Measurements from ENCODE around the gene HTR2B.
"Not testable (repeated sequence)": the region's sequence is repeated elsewhere in the genome, so short reads cannot be mapped to it uniquely, and the experiment has no call there.

The HTR2B gene

DNA sequence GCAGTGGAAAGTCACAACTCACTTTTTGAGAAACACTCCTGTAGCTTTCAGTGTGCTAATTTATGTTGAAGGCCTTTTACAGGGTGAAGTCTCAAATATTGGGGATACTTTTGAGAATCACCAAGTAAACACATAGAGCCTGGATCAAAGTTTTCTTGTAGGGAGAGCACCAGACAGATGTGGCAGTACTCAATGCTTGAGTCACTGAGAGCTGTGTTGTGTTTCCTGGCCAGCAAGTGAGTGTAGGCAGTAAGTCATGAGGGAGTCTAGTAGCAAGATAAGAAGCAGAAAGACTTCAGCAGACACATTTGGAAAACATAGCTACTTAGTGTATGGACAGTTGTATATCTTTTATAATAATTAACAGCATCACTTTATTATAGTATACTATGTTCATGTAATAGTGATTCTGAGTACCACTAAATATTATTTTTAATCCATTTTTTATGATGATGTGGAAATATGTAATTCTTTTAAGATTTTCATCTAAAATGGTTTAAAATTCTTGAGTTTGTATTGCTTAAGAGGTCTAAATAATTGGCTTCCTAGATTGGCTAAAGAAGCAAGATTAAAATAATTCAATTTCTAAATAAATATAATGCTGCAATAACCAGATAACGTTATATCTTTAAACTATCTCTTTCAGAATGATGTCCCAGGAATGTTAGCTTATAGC, 55.3 kb downstream of the HTR2B start:
- no peak for DNase-seq

DNA sequence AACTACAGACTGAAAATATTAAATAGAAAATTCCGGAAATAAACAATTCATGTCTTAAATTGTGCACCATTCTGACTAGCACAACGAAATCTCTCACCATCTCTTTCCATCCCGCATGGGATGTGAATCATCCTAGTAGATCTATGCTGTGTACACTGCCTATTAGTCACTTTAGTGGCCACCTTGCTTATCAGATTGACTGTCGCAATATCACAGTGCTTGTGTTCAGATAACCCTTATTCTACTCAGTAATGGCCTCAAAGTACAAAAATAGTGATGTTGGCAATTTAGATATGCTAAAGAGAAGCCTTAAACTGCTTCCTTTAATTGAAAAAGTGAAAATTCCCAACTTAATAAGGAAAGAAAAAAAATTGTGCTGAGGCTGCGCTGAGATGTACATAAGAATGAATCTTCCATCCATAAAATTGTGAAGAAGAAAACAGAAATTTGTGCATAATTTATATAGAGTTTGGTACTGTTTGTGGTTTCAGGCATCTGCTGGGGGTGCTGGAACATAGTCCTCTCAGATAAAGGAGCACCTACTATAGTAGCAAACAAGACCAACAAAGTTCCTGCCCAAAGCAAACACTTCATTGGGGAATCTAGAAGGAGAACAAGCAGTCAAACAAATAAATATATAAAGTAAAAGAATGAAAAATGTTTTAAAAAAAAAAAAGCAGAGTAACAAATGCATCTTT, 56.2 kb downstream of the HTR2B start:
- no peak for DNase-seq

DNA sequence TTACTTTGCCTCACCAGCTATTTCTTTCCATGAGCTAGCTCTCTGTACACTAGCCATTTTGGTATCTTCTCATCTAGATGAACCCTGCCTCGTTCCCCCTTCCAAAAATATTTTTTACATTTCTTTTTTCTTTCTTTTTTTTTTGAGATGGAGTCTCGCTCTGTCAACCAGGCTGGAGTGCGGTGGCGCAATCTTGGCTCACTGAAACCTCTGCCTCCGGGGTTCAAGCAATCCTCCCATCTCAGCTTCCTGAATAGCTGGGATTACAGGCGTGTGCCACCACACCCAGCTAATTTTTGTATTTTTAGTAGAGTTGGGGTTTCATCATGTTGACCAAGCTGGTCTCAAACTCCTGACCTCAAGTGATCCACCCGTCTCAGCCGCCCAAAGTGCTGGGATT, 57.3 kb downstream of the HTR2B start:
- DNase-seq: not testable (repeated sequence)

DNA sequence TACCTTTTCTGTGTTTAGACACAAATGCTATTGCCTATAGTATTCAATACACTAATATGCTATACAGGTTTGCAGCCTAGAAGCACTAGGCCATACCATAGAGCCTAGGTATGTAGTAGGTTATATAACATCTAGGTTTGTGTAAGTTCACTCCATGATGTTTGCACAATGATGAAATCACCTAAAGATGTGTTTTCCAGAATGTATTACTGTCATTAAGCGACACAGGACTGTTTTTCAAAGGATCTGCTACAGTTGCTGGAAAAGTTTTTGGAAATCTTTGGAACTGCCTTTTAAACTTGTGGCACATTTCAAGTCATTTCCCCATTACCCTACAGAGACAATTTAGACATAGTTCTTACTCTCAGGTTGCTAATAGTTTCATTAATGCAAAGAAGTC, 58.9 kb downstream of the HTR2B start:
- no peak for DNase-seq

DNA sequence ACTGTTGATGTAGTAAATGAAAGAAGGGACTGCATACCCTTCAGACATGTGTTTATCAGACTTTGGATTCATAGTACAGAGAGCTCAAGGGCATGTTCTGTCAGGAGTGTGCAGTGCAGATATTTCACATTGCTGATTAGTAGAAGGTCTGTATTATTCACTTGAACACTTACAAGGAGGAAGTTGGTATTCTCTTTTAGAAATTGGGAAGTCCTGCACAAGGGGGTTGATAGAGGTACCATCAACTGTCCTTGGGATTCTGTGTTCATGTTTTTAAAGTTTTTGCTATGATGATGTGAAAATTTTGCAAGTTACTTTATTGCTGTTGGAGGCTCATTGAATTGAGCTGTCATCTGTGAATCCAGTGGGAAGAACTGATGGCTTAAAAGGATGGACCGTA, 61.5 kb downstream of the HTR2B start:
- no peak for DNase-seq

DNA sequence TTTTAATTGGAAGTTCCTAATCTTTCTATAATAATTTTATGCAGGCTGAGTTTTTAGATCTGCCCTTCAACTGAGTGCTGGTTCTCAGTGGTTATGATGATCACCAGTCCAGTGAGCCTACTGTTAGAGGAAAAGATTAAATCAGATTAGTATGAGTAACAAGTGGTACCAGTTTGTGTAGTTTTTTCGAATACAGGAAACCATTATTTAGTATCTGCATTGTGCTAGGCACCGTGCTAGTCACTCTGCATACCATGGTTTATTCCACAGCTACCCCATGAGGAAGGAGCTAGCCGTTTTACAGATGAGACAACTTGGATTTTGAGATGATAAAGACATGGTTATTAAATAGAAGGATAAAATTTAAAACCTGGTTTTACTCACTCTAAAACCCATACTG, 62.1 kb downstream of the HTR2B start:
- DNase-seq: no peak

DNA sequence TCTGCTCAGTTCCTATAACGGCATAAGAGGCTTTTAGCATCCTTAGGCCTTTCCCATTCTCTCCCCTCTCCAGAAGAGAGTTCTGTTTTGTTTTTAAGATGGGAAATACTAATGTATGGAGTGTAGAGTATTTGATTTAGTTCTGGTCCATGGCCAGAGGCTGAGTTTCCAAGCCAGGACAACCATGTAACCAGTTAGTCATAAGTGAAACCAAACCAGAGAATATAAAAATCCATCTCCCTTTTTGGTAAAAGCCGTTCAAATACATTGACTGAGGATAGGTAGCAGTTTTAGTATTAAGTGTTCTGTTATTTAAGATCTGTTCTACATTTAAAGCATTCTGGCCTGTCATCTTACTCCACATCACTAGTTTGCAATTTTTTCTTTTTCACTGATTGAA, 65.1 kb downstream of the HTR2B start:
- no peak for DNase-seq

DNA sequence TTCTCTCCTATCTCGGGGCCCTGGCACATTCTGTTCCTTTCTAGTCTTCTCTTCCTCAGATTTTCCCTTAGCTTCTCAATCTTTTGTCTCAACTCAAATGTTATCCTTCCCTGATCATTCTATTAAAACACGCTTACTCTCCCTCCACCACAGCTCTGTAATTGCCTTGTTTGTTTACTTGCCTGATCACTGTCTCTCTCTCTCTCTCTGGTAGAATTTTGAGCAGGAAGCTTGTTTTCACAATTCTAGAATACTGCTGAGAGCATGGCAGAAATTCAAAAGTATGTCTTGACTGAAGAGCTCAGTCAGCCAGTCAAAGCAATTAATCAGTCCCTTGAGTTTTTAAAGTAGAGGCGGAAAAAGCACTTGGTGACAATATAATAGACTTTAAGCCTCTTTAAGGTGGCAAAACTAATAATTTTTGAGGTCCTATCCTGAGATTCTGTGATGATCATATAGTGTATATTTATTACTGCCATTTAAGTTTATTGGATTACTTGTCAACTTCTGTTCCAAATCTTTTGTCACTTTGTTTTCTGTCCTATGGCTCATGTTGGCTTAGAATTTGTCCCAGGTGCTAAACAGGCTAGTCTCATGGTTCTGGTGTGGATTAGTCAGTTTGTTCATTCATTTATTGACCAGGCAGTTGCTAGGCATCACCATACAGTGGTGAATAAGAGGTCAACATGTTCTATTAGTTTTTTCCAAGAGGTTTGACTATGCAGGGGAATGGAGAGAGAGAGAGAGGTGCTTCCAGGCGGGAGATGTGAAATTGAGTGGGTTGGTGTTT, 65.9 kb downstream of the HTR2B start:
- no peak for DNase-seq
